AG04449 (cell line): Measurements from ENCODE around the gene ZNF587B.
"Not testable (repeated sequence)": the region's sequence is repeated elsewhere in the genome, so short reads cannot be mapped to it uniquely, and the experiment has no call there.

Experiments used
- CTCF ChIA-PET: fragments of 350-600 bp; formaldehyde crosslinking; extraction: SDS; loops from one replicate; lab custom pipeline; 2021; ENCODE audit warnings: antibody characterized with exemption; lab: Yijun Ruan, JAX
- POLR2A ChIA-PET: fragments of 400-600, 350-600 bp; formaldehyde crosslinking; extraction: SDS; loops from one replicate; lab custom pipeline; 2020; ENCODE audit warnings: antibody characterized with exemption, inconsistent platforms; lab: Yijun Ruan, JAX
- DNase-seq: peaks from one replicate; pipeline ENCODE4 v3.0.0-alpha.2; 2010; ENCODE audit warnings: low read depth, low spot score
- H3K4me3 ChIP-seq: 2 replicates; pipeline ENCODE4 v1.5.1; 2011; ENCODE audit warnings: low read depth, mild to moderate bottlenecking, control low read depth, low read length
- TF ChIP-seq, protein P1 (sequence below): IDR thresholded peaks from one replicate; pipeline ENCODE4 v1.5.1; 2011; ENCODE audit warnings: mild to moderate bottlenecking, moderate library complexity, low read length, control low read depth, inconsistent platforms; ENCODE audit not compliant: insufficient read depth; ENCODE audit errors: missing control alignments

Gene ZNF587B

DNA sequence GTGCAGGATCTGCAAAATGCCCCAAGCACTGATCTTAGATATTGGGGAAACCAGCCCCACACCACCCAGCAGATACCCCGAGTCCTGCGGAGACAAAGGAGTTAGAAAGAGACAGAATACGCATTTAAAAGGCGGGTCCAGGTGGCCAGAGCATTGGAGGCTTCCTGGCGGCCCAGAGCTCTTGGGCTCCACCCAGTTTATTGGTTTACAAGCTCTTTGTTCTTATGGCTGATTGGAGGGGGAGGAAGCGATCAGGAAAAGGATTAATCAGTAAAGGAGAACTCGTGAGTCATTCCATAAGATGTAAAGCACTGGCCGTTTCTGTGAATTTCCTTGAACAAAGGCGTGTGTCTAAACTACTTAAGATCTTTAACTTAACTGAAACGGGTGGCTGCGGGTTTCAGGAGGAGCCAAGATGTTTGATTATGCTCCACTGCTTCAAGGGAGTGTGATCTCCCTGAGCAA, 20.5 kb downstream of the ZNF587B start:
- TF ChIP-seq, protein P1, sequence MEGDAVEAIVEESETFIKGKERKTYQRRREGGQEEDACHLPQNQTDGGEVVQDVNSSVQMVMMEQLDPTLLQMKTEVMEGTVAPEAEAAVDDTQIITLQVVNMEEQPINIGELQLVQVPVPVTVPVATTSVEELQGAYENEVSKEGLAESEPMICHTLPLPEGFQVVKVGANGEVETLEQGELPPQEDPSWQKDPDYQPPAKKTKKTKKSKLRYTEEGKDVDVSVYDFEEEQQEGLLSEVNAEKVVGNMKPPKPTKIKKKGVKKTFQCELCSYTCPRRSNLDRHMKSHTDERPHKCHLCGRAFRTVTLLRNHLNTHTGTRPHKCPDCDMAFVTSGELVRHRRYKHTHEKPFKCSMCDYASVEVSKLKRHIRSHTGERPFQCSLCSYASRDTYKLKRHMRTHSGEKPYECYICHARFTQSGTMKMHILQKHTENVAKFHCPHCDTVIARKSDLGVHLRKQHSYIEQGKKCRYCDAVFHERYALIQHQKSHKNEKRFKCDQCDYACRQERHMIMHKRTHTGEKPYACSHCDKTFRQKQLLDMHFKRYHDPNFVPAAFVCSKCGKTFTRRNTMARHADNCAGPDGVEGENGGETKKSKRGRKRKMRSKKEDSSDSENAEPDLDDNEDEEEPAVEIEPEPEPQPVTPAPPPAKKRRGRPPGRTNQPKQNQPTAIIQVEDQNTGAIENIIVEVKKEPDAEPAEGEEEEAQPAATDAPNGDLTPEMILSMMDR: no peak
- CTCF ChIA-PET: no interaction called here
- H3K4me3 ChIP-seq: peak overlapping the region; percentile 87
- POLR2A ChIA-PET: no interaction called here
- no peak for DNase-seq

DNA sequence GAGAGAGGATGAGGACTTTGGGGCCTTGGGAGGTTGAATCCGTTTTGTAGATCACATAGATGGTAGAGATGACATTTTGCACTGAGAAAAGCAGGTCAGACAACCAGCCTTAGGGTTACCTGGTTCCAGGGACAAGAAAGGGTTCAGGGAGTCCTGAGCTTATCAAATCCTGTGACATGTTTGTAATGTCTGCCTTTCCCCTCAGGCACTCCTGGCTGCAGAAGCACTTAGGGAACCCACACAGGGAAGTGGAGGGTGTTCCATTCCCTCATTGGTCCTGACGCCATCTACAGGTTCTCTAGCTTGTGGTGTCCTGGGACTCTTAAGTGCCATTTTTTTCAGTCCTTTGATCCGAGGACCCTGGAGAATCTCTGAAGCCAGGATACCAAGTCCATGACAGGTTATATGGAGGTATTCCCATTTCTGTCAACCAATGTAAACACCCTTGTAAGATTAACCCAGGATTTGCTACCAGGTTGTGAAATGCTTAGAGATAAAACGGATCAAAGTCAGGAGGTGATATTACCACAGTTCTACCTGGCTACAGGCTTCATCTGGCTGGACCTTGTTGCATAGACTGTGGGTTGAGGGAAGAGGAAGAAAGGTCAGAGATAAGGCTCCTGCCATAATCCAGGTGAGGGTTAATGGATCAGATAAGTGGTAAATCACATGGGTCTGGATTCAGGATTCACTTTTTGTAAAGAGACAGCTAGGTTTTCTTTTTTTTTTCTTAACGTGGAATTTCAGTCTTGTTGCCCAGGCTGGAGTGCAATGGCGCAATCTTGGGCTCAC, 21.9 kb downstream of the ZNF587B start:
- DNase-seq, POLR2A ChIA-PET, H3K4me3 ChIP-seq, CTCF ChIA-PET: not testable (repeated sequence)

GRCh38 chr19:57854117-57854516, 24.0 kb downstream of the ZNF587B start:
- POLR2A ChIA-PET, H3K4me3 ChIP-seq, DNase-seq, CTCF ChIA-PET: not testable (repeated sequence)

DNA sequence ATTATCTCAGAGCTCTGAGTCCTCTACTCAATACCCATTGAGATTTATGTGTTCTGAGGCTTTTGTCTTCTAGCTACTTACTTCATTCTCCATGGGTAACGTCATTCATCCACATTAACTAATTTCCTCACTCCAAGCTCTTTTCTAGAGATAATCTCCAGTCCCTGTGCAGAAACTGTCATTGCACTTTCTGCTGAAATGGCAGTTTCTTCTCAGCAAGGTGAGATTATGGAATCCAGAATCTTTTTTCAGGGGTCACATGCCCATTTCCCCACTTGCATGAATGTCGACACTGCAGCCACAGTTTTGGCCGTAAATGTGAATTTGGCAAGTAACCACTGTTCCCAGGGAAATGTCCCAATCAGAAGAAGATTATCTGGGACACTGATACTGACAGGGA, 32.3 kb downstream of the ZNF587B start:
- POLR2A ChIA-PET, DNase-seq, H3K4me3 ChIP-seq: not testable (repeated sequence)
- CTCF ChIA-PET: interaction anchor here (1.0 kb wide), 1 partner anchor 27 kb away, joined by 5 read pairs; the partner anchor contains the start of gene ZNF814

- ChIA-PET CTCF (no interaction called here), POLR2A (interaction anchor here (0.7 kb wide), 1 partner anchor 55 kb away, joined by 3 read pairs; no protein-coding TSS in a partner anchor)
- TF ChIP-seq, protein P1: no peak
- DNase-seq: no peak
- H3K4me3 ChIP-seq: no peak overlapping the region
Measured at GRCh38 chr19:57867868-57868492, 37.9 kb downstream of the ZNF587B start.

- CTCF ChIA-PET, DNase-seq, POLR2A ChIA-PET, H3K4me3 ChIP-seq: not testable (repeated sequence)
Measured at GRCh38 chr19:57869655-57870054, 39.6 kb downstream of the ZNF587B start.

- ChIA-PET CTCF (no interaction called here), POLR2A (no interaction called here)
- TF ChIP-seq, protein P1: no peak
- H3K4me3 ChIP-seq: no peak overlapping the region
- DNase-seq: no peak
Measured at GRCh38 chr19:57870225-57870624, 40.1 kb downstream of the ZNF587B start.

DNA sequence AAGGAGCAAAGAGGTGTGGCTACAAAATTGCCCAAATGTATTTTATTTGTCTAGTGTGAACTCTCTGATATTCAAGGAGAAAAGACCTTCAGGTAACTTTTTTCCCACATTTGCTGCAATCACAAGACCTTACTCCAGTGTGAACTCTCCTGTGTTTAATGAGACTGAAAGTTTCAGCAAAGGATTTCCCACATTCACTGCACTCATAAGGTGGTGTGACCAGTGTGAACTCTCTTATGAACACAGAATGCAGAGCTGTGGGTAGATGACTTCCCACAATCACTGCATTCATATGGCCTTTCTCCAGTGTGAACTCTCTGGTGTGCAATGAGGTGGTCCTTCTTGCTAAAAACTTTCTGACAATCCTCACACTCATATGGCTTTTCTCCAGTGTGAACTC, 42.4 kb downstream of the ZNF587B start:
- TF ChIP-seq, protein P1: no peak
- ChIA-PET POLR2A (no interaction called here), CTCF (no interaction called here)
- H3K4me3 ChIP-seq: no peak overlapping the region
- DNase-seq: no peak

DNA sequence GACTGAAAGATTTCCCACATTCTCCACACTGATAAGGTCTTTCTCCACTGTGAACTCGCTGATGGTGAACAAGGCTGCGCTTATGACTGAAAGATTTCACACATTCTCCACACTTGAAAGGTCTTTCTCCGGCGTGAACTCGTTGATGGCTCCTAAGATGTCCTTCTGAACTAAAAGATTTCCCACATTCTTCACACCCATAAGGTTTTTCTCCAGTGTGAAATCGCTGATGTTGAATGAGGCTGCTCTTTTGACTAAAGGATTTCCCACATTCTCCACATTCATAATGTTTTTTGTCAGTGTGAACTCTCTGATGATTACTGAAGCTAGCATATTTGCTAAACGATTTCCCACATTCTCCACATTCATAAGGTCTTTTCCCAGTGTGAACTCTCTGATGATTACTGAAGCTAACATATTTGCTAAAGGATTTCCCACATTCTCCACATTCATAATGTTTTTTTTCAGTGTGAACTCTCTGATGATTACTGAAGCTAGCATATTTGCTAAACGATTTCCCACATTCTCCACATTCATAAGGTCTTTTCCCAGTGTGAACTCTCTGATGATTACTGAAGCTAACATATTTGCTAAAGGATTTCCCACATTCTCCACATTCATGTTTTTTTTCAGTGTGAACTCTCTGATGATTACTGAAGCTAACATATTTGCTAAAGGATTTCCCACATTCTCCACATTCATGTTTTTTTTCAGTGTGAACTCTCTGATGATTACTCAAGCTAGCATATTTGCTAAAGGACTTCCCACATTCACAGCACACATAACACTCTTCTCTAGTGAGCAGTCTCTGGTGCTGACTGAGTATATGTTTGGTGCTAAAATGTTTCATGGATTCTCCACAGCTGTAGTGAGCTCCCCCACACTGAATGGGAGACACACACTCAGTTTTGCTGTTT, 44.0 kb downstream of the ZNF587B start:
- POLR2A ChIA-PET: interaction anchor here (0.6 kb wide), 1 partner anchor 19 kb away, joined by 3 read pairs; no protein-coding TSS in a partner anchor
- DNase-seq, CTCF ChIA-PET, H3K4me3 ChIP-seq: not testable (repeated sequence)
